D721Med (cell line): Measurements from ENCODE around the gene PROX2.

ENCODE experiments used
- DNase-seq: peaks from one replicate; pipeline ENCODE4 v3.0.0; 2011; ENCODE audit warnings: low spot score; ENCODE audit not compliant: insufficient read length
- FAIRE-seq: peaks from 2 replicates; lab custom pipeline; 2011; peaks lifted over from hg19 to GRCh38; lab: Jason Lieb, UNC
- TF ChIP-seq, protein P1 (sequence below): IDR thresholded peaks from 2 replicates; pipeline ENCODE4 v1.5.1; 2012; ENCODE audit warnings: mild to moderate bottlenecking, control low read depth; ENCODE audit not compliant: insufficient read depth; ENCODE audit errors: missing control alignments

The PROX2 gene

DNA sequence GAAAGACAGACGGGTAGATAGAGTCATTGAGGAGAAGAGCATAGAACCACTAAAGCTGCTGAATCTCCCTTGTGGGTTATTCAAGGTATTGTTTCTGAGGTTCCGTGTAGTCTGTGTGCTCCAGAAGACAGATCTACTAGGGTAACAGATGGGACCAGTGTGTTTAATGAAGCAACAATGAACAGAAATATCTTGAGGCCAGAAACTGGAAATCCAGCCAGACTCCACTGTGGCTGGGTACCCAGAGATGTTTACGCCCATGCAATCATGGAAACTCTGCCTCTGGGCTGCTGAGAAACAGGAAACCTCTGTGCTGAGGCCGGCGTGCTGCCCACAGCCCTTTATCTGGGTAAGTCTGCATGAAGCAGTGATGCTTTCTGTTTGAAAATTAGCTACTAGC, 8.3 kb downstream of the PROX2 start:
- DNase-seq = no peak
- FAIRE-seq = no peak

DNA sequence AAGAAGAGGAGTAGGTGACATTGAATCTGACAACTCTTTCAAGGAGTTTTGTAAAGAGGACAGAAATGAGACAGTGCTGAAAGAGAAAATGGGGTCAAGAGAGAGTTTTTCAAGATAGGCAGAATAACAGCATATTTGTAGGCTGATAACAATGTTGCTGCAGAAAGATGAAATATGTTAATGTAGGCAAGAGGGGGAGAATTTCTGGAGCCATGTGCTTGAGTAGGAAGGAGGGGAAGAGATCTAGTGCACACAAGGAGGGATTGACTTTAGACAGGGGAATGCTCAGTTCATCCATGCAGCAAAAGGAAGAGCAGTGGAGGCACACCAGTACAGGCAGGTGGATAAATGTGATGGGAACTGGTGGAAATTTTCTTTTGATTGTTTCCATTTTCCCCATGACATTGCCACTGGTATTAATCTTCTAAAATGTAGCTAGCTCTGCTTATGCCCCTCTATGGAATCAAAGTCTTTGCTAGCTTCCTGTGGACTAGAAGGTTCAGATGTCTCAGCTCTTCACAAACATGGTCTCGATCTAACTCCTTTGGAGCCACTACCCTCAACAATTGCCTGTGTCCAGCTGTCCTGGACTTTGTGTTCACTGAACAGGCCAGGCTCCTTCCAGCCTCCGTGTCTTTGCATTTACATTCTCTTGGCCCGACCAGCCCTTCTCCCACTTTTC, 9.1 kb downstream of the PROX2 start:
- FAIRE-seq = no peak
- no peak for DNase-seq
- TF ChIP-seq, protein P1, sequence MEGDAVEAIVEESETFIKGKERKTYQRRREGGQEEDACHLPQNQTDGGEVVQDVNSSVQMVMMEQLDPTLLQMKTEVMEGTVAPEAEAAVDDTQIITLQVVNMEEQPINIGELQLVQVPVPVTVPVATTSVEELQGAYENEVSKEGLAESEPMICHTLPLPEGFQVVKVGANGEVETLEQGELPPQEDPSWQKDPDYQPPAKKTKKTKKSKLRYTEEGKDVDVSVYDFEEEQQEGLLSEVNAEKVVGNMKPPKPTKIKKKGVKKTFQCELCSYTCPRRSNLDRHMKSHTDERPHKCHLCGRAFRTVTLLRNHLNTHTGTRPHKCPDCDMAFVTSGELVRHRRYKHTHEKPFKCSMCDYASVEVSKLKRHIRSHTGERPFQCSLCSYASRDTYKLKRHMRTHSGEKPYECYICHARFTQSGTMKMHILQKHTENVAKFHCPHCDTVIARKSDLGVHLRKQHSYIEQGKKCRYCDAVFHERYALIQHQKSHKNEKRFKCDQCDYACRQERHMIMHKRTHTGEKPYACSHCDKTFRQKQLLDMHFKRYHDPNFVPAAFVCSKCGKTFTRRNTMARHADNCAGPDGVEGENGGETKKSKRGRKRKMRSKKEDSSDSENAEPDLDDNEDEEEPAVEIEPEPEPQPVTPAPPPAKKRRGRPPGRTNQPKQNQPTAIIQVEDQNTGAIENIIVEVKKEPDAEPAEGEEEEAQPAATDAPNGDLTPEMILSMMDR = no peak

More for the DNA sequence above, 8.3 kb downstream of the PROX2 start:
- TF ChIP-seq, protein P1 = no peak

DNA sequence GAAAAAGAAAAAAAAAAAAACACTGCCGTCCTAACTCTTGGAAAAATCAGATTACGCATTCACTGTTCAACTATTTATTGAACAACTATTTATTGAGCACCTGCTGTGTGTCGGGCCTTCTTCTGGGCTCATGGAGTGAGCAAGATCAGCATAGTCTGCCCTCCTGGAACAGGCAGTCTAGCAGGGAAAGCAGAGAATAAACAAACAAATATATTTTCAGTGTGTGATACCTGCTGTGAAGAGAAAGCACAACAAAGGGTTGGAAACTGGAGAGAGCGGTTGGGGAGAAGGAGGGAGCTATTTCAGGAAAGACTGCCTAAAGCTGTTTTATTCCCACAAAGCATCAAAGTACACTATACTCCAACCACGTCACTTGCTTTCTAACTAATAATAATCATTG, 10.8 kb downstream of the PROX2 start:
- FAIRE-seq = no peak
- DNase-seq = no peak

DNA sequence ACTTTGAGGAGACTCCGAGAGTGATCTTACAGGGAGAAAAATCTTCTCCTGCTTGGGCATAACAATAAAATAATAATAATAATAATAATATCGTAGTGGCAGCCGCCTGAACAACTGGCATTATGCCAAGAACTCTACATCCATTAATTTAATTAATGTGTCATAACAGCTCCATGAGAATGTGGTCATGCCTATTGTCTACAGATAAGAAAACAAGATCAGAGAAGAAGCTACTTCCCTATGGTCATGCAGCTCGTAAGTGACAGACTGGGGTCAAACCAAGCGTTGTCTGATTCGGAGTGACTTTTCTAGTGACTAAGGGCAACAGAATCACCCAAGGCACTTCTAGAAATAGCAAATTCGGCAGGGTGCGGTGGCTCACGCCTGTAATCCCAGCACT, 11.7 kb downstream of the PROX2 start:
- no peak for FAIRE-seq
- DNase-seq = no peak
- TF ChIP-seq, protein P1 = no peak

More for the DNA sequence above, 10.8 kb downstream of the PROX2 start:
- TF ChIP-seq, protein P1 = no peak

DNA sequence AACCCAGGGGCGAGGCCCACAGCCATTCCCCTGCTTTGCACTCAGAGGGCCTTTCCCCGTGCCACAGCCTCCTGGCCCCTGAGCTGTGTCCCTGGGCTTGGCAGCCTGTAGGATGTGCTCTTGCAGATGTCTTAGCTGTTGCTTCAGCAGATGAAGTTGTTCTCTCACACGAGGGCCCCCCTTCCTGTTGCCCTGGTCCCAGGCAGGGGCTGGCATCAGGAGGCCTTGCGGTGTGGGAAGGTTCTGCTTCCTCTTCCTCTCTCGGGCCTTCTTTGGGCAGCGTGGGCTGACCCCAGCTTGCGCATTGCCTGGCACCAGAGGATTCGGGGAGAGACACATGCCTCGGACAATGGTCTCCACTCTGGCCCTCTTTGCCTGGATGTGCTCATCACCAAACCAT, 12.7 kb downstream of the PROX2 start:
- TF ChIP-seq, protein P1 = no peak
- DNase-seq = no peak
- FAIRE-seq = no peak

DNA sequence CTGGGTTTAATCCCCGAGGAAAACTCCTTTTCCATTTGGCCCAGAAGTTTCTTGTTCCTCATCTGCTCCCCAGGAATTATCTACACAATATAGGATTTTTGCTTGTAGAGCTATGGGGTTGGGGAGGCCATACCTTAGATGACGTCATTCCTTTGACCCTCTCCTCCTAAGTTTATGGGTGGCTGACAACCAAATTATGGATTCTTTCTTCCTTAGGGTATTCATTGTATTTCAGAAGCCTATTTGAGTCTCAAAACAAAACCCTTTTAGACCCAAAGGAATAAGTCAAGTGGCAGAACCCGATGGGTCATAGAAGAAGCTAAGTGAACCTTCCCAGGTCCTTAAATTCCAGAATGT, 14.2 kb downstream of the PROX2 start:
- TF ChIP-seq, protein P1 = no peak
- no peak for FAIRE-seq
- DNase-seq = no peak

DNA sequence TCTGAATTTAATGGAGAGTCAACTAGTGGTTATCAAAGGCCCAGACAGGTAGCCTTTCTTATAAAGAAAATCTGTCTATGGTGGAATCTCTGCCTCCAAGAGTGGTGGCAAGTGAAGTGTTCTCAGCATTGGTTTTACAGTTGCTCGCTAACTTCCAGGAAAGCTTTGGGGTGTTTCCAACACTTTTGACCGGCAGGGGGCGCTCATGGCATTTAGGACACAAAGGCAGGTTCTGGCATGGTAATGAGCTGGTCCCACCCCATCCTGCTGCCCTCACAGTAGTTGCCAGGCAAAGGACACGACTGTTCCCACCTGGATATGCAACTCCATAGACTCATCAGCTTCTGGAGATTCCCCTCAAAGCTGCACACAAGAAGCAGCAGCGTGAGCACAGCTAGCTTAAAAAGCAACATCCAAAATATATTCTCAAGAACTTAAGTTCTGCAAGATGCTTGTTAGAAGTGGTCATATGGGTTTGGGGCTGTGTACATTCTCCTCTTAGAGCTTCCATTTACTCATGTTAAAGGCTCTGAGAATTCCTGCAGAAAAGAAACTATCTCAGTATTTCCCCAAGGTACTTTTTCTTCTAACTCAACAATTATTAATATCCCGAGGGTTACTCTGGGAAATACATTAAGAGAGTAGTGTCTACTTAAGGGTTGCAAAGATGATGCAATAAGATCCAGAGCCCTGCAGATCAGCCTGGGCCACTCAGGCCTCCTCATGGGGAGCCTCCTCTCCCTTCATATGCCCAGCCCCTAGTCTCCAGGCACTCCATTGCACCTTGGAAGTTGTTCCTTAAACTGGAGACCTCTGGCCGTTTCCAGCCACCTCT, 14.8 kb downstream of the PROX2 start:
- peak; percentile 33 for DNase-seq
- TF ChIP-seq, protein P1 = peak; percentile 92
- no peak for FAIRE-seq
